Endothelial cell of umbilical vein (primary cell): ENCODE measurements around the gene EEFSEC.

Source experiments
- EZH2 ChIP-seq: IDR thresholded peaks from 2 replicates; pipeline ENCODE4 v1.6.1; 2012; ENCODE audit warnings: borderline replicate concordance, low read depth, mild to moderate bottlenecking, moderate library complexity, low read length, inconsistent platforms; ENCODE audit not compliant: severe bottlenecking
- MAX ChIP-seq: IDR thresholded peaks from 2 replicates; pipeline ENCODE4 v1.6.1; 2011; ENCODE audit not compliant: insufficient read depth, insufficient read length
- TF ChIP-seq, protein P1 (sequence below), 2 donors: IDR thresholded peaks; 1 replicate in 1 of 2; 2 replicates in 1 of 2; pipeline ENCODE4 v1.5.1; 2011; ENCODE audit warnings: low read length in 2 of 2, mild to moderate bottlenecking in 2 of 2, moderate library complexity in 2 of 2, control low read depth in 1 of 2, inconsistent platforms in 1 of 2, low read depth in 1 of 2; ENCODE audit not compliant: insufficient read depth in 1 of 2; ENCODE audit errors: extremely low read depth in 1 of 2

- TF ChIP-seq EZH2 (no peak), MAX (no peak)
- TF ChIP-seq, protein P1, sequence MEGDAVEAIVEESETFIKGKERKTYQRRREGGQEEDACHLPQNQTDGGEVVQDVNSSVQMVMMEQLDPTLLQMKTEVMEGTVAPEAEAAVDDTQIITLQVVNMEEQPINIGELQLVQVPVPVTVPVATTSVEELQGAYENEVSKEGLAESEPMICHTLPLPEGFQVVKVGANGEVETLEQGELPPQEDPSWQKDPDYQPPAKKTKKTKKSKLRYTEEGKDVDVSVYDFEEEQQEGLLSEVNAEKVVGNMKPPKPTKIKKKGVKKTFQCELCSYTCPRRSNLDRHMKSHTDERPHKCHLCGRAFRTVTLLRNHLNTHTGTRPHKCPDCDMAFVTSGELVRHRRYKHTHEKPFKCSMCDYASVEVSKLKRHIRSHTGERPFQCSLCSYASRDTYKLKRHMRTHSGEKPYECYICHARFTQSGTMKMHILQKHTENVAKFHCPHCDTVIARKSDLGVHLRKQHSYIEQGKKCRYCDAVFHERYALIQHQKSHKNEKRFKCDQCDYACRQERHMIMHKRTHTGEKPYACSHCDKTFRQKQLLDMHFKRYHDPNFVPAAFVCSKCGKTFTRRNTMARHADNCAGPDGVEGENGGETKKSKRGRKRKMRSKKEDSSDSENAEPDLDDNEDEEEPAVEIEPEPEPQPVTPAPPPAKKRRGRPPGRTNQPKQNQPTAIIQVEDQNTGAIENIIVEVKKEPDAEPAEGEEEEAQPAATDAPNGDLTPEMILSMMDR (IDR thresholded peaks at IDR 0.05; ENCODE audit: extremely low read depth in 1 of 2, insufficient read depth in 1 of 2, low read depth in 1 of 2, low read length in 2 of 2), result no peak
These were observed 35.0 kb downstream of the EEFSEC start for GRCh38 chr3:128188326-128188725.
